Measurements from ENCODE around the gene FOXK2.
"Not testable (repeated sequence)": the region's sequence is repeated elsewhere in the genome, so short reads cannot be mapped to it uniquely, and the experiment has no call there.

FOXK2 gene

GRCh38 chr17:82495844-82496528 lies 23.5 kb upstream of the FOXK2 start:
- DNase-seq: no peak

GRCh38 chr17:82496529-82497434 lies 22.8 kb upstream of the FOXK2 start:
- peak; percentile 94 for DNase-seq

GRCh38 chr17:82497483-82498405 lies 21.8 kb upstream of the FOXK2 start:
- peak; percentile 71 for DNase-seq

GRCh38 chr17:82502207-82502606 lies 17.3 kb upstream of the FOXK2 start:
- no peak for DNase-seq

- DNase-seq: no peak
Observed at GRCh38 chr17:82503094-82503727, 16.3 kb upstream of the FOXK2 start.

GRCh38 chr17:82503728-82504308 lies 15.7 kb upstream of the FOXK2 start:
- DNase-seq: no peak

- DNase-seq: no peak
Observed at GRCh38 chr17:82505296-82505695, 14.2 kb upstream of the FOXK2 start.

- not testable (repeated sequence) for DNase-seq
Observed at GRCh38 chr17:82506402-82506801, 13.1 kb upstream of the FOXK2 start.

GRCh38 chr17:82507631-82508175 lies 11.8 kb upstream of the FOXK2 start:
- DNase-seq: no peak

- not testable (repeated sequence) for DNase-seq
Observed at GRCh38 chr17:82511642-82512041, 7.9 kb upstream of the FOXK2 start.

- not testable (repeated sequence) for DNase-seq
Observed at GRCh38 chr17:82513864-82514263, 5.7 kb upstream of the FOXK2 start.

GRCh38 chr17:82517230-82517865 lies 2.2 kb upstream of the FOXK2 start:
- no peak for DNase-seq

GRCh38 chr17:82519971-82520903 lies 705 bp downstream of the FOXK2 start:
- peak; percentile 57 for DNase-seq

- DNase-seq: no peak
Observed at GRCh38 chr17:82524540-82524939, 5.0 kb downstream of the FOXK2 start.

- DNase-seq: no peak
Observed at GRCh38 chr17:82525712-82526111, 6.2 kb downstream of the FOXK2 start.

- no peak for DNase-seq
Observed at GRCh38 chr17:82527898-82528297, 8.4 kb downstream of the FOXK2 start.

GRCh38 chr17:82528484-82529265 lies 9.1 kb downstream of the FOXK2 start:
- no peak for DNase-seq

GRCh38 chr17:82529914-82530300 lies 10.4 kb downstream of the FOXK2 start:
- DNase-seq: no peak

GRCh38 chr17:82531431-82531881 lies 11.9 kb downstream of the FOXK2 start:
- DNase-seq: no peak

Measured in right forelimb (tissue), 1 donor.